GM12873 (cell line): ENCODE results near the gene ACVR1.

Source experiments
- CTCF ChIP-seq: IDR thresholded peaks from 2 replicates; pipeline ENCODE4 v1.5.1; 2012; ENCODE audit warnings: low read depth, mild to moderate bottlenecking, moderate library complexity, low read length, control low read depth; ENCODE audit not compliant: insufficient read depth; ENCODE audit errors: missing control alignments

The ACVR1 gene

GRCh38 chr2:157894694-157895435 lies 18.7 kb upstream of the ACVR1 start:
- no peak for TF ChIP-seq CTCF

- TF ChIP-seq CTCF: no peak
Observed at GRCh38 chr2:157893611-157894010, 17.5 kb upstream of the ACVR1 start.

GRCh38 chr2:157891643-157892041 lies 15.5 kb upstream of the ACVR1 start:
- TF ChIP-seq CTCF: no peak

- no peak for TF ChIP-seq CTCF
Observed at GRCh38 chr2:157890969-157891642, 15.0 kb upstream of the ACVR1 start.

GRCh38 chr2:157887946-157888345 lies 11.8 kb upstream of the ACVR1 start:
- no peak for TF ChIP-seq CTCF

GRCh38 chr2:157880927-157881326 lies 4.8 kb upstream of the ACVR1 start:
- no peak for TF ChIP-seq CTCF

GRCh38 chr2:157877761-157878400 lies 1.8 kb upstream of the ACVR1 start:
- no peak for TF ChIP-seq CTCF
